ENCODE data around the gene INPP5J. TPM values are rescaled to one million over a fixed set of nuclear protein-coding genes. Genes with fewer than 3 reads are reported as not detected.

The INPP5J gene
- polyA plus RNA-seq, 1 donor, result 15.1 TPM

- no CpG with 5 or more reads among the region's 6 CpGs for WGBS (ENCODE audit: insufficient coverage, low lambda C conversion rate)
- H3K36me3 ChIP-seq (ENCODE audit: control insufficient read depth, insufficient read depth, low read length), result peaks cover 30% of the 10 kb centered on the region
- peaks cover 58% of the 10 kb centered on the region for H3K4me1 ChIP-seq (ENCODE audit: control insufficient read depth, insufficient read depth, low read length)
- peak overlapping the region; percentile 92 for H3K4me3 ChIP-seq (ENCODE audit: low read length)
- DNase-seq, result no peak
- H3K9me3 ChIP-seq (ENCODE audit: control insufficient read depth, low read depth, low read length), result no peaks in the 10 kb centered on the region
- peak overlapping the region; percentile 87 for H3K27ac ChIP-seq (ENCODE audit: low read length)
- no peaks in the 10 kb centered on the region for H3K27me3 ChIP-seq (ENCODE audit: control insufficient read depth, insufficient read depth, low read length)
Observed at GRCh38 chr22:31081963-31082605, 40.7 kb upstream of the INPP5J start.

GRCh38 chr22:31082606-31083376, 40.0 kb upstream of the INPP5J start:
- peak; percentile 71 to 78 for DNase-seq
- Histone ChIP-seq H3K36me3 (ENCODE audit: control insufficient read depth, insufficient read depth, low read length) (peaks cover 37% of the 10 kb centered on the region), H3K4me1 (ENCODE audit: control insufficient read depth, insufficient read depth, low read length) (peaks cover 55% of the 10 kb centered on the region), H3K27me3 (ENCODE audit: control insufficient read depth, insufficient read depth, low read length) (no peaks in the 10 kb centered on the region), H3K4me3 (ENCODE audit: low read length) (peak overlapping the region; percentile 92), H3K9me3 (ENCODE audit: control insufficient read depth, low read depth, low read length) (no peaks in the 10 kb centered on the region), H3K27ac (ENCODE audit: low read length) (peak overlapping the region; percentile 87)
- no CpG with 5 or more reads among the region's 11 CpGs for WGBS (ENCODE audit: insufficient coverage, low lambda C conversion rate)

- DNase-seq, result peak in 1 of 2 donors; percentile 72
- peak overlapping the region; percentile 92 for H3K4me3 ChIP-seq (ENCODE audit: low read length)
- peaks cover 50% of the 10 kb centered on the region for H3K4me1 ChIP-seq (ENCODE audit: control insufficient read depth, insufficient read depth, low read length)
- peaks cover 43% of the 10 kb centered on the region for H3K36me3 ChIP-seq (ENCODE audit: control insufficient read depth, insufficient read depth, low read length)
- WGBS (ENCODE audit: insufficient coverage, low lambda C conversion rate), result no CpG with 5 or more reads among the region's 3 CpGs
- H3K27me3 ChIP-seq (ENCODE audit: control insufficient read depth, insufficient read depth, low read length), result no peaks in the 10 kb centered on the region
- H3K27ac ChIP-seq (ENCODE audit: low read length), result peak overlapping the region; percentile 87
- H3K9me3 ChIP-seq (ENCODE audit: control insufficient read depth, low read depth, low read length), result no peaks in the 10 kb centered on the region
Observed at GRCh38 chr22:31083377-31083768, 39.4 kb upstream of the INPP5J start.

- no peak for DNase-seq
- H3K27me3 ChIP-seq (ENCODE audit: control insufficient read depth, insufficient read depth, low read length), result no peaks in the 10 kb centered on the region
- WGBS (ENCODE audit: insufficient coverage, low lambda C conversion rate), result no CpG with 5 or more reads among the region's 18 CpGs
- no peaks in the 10 kb centered on the region for H3K9me3 ChIP-seq (ENCODE audit: control insufficient read depth, low read depth, low read length)
- H3K36me3 ChIP-seq (ENCODE audit: control insufficient read depth, insufficient read depth, low read length), result peaks cover 50% of the 10 kb centered on the region
- H3K4me3 ChIP-seq (ENCODE audit: low read length), result peak overlapping the region; percentile 92
- peak overlapping the region; percentile 87 for H3K27ac ChIP-seq (ENCODE audit: low read length)
- H3K4me1 ChIP-seq (ENCODE audit: control insufficient read depth, insufficient read depth, low read length), result peaks cover 44% of the 10 kb centered on the region
Observed at GRCh38 chr22:31083923-31084810, 38.6 kb upstream of the INPP5J start.

DNA sequence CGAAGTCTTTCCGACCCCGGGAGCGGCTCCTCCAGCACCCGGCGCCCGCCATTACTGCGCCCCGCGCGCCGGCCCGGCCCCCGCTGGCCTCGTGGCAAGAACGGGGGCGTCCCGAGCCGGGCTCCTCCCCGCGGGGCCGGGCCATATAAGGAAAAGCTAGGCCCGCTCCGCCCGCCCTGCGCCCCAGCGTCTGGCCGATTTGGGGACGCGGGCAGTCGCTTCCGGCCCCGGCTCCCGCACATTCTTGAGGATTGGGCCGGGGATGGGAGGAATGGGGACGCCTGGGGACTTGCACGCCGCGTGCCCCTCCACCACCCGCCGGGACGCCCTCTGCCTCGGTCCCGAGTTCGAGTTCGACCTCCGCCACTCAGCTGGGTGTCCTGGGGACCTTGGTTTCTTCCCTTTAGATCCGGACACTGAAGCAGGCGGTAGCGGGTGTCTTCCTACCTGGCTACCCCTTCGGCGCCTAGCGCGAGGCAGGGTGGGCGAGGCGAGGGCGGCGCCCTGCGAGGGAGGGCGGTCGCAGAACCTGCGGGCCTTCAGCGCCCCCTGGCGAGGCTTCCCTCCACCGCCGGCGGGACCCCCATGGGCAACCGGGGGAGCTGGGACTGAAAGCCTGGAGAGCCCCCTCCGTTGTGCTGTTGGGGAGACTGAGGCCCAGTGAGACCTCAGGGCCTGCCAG, 37.8 kb upstream of the INPP5J start:
- Histone ChIP-seq H3K4me1 (ENCODE audit: control insufficient read depth, insufficient read depth, low read length) (peaks cover 36% of the 10 kb centered on the region), H3K9me3 (ENCODE audit: control insufficient read depth, low read depth, low read length) (no peaks in the 10 kb centered on the region), H3K27ac (ENCODE audit: low read length) (peak overlapping the region; percentile 87), H3K36me3 (ENCODE audit: control insufficient read depth, insufficient read depth, low read length) (peaks cover 58% of the 10 kb centered on the region), H3K27me3 (ENCODE audit: control insufficient read depth, insufficient read depth, low read length) (no peaks in the 10 kb centered on the region), H3K4me3 (ENCODE audit: low read length) (peak overlapping the region; percentile 92)
- peak; percentile 78 to 87 for DNase-seq
- WGBS (ENCODE audit: insufficient coverage, low lambda C conversion rate), result no CpG with 5 or more reads among the region's 69 CpGs

- peaks cover 63% of the 10 kb centered on the region for H3K36me3 ChIP-seq (ENCODE audit: control insufficient read depth, insufficient read depth, low read length)
- peak overlapping the region; percentile 92 for H3K4me3 ChIP-seq (ENCODE audit: low read length)
- peaks cover 31% of the 10 kb centered on the region for H3K4me1 ChIP-seq (ENCODE audit: control insufficient read depth, insufficient read depth, low read length)
- H3K27ac ChIP-seq (ENCODE audit: low read length), result peak overlapping the region; percentile 87
- no CpG with 5 or more reads among the region's 13 CpGs for WGBS (ENCODE audit: insufficient coverage, low lambda C conversion rate)
- no peaks in the 10 kb centered on the region for H3K9me3 ChIP-seq (ENCODE audit: control insufficient read depth, low read depth, low read length)
- peak in 1 of 2 donors; percentile 38 for DNase-seq
- H3K27me3 ChIP-seq (ENCODE audit: control insufficient read depth, insufficient read depth, low read length), result no peaks in the 10 kb centered on the region
Observed at GRCh38 chr22:31085493-31085824, 37.3 kb upstream of the INPP5J start.

DNA sequence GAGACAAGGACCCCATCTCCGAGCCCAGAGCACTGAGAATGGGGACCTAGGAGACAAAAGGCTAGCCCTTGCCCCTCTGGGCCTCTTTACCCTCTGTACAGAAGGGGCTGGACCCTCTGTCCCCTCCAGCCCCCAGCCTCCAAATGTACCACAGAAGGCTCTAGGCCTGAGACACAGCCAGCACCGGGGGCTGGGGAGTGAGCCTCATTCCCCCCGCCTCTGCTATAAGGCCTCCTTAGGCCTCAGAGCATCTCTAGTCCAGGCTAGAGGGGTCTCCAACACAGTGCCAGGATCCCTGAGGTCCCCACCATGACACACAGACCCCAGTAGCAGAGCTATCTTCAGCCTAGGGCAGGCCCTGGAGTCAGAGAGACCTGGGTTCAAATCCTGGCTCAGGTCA, 36.8 kb upstream of the INPP5J start:
- Histone ChIP-seq H3K9me3 (ENCODE audit: control insufficient read depth, low read depth, low read length) (no peaks in the 10 kb centered on the region), H3K36me3 (ENCODE audit: control insufficient read depth, insufficient read depth, low read length) (peaks cover 67% of the 10 kb centered on the region), H3K27me3 (ENCODE audit: control insufficient read depth, insufficient read depth, low read length) (no peaks in the 10 kb centered on the region), H3K4me3 (ENCODE audit: low read length) (no peak overlapping the region), H3K27ac (ENCODE audit: low read length) (no peak overlapping the region), H3K4me1 (ENCODE audit: control insufficient read depth, insufficient read depth, low read length) (peaks cover 29% of the 10 kb centered on the region)
- WGBS (ENCODE audit: insufficient coverage, low lambda C conversion rate), result no CpG with 5 or more reads among the region's 3 CpGs
- DNase-seq, result no peak

- Histone ChIP-seq H3K27ac (ENCODE audit: low read length) (no peak overlapping the region), H3K4me1 (ENCODE audit: control insufficient read depth, insufficient read depth, low read length) (peaks cover 25% of the 10 kb centered on the region)
Observed at GRCh38 chr22:31086703-31087330, 35.9 kb upstream of the INPP5J start.

DNA sequence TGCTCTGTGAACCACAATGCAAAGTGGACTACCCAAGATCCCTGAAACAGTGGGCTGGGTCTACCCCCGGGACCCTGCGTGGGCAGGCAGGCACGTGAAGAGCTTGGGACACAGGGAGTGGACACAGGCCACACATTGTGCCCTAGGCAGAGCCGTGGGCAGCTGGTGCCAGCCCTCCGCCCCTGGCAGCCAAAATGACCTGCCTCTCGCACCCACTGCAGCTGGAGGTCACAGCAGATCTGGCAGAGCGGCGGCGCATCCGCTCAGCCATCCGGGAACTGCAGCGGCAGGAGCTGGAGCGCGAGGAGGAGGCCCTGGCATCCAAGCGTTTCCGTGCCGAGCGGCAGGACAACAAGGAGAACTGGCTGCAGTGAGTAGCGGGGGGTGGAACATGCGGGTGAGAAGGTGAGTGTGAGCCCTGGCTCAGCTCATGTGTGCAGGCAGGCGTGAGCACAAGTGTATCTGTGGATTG, 35.0 kb upstream of the INPP5J start:
- Histone ChIP-seq H3K27me3 (ENCODE audit: control insufficient read depth, insufficient read depth, low read length) (no peaks in the 10 kb centered on the region), H3K4me3 (ENCODE audit: low read length) (no peak overlapping the region), H3K27ac (ENCODE audit: low read length) (no peak overlapping the region), H3K9me3 (ENCODE audit: control insufficient read depth, low read depth, low read length) (no peaks in the 10 kb centered on the region), H3K4me1 (ENCODE audit: control insufficient read depth, insufficient read depth, low read length) (peaks cover 16% of the 10 kb centered on the region), H3K36me3 (ENCODE audit: control insufficient read depth, insufficient read depth, low read length) (peaks cover 86% of the 10 kb centered on the region)
- DNase-seq, result no peak
- no CpG with 5 or more reads among the region's 21 CpGs for WGBS (ENCODE audit: insufficient coverage, low lambda C conversion rate)

More at GRCh38 chr22:31086703-31087330, 35.9 kb upstream of the INPP5J start:
- Histone ChIP-seq H3K27me3 (ENCODE audit: control insufficient read depth, insufficient read depth, low read length) (no peaks in the 10 kb centered on the region), H3K4me3 (ENCODE audit: low read length) (no peak overlapping the region), H3K36me3 (ENCODE audit: control insufficient read depth, insufficient read depth, low read length) (peaks cover 76% of the 10 kb centered on the region), H3K9me3 (ENCODE audit: control insufficient read depth, low read depth, low read length) (no peaks in the 10 kb centered on the region)
- no CpG with 5 or more reads among the region's 8 CpGs for WGBS (ENCODE audit: insufficient coverage, low lambda C conversion rate)
- DNase-seq, result peak in 1 of 2 donors; percentile 9

Data from large intestine (tissue), 3 donors.